ENCODE data around the gene ADISSP.

- TF ChIP-seq SP1 (IDR thresholded peaks at IDR 0.05; ENCODE audit: low read depth, low read length) (no peak), EP300 (IDR thresholded peaks at IDR 0.05; ENCODE audit: borderline replicate concordance in 1 of 2, low read depth in 2 of 2, low read length in 2 of 2) (no peak), CTCF (IDR thresholded peaks at IDR 0.05; ENCODE audit: control extremely low read depth in 1 of 3, insufficient read depth in 1 of 3, low read depth in 1 of 3, low read length in 3 of 3) (no peak), POLR2A (IDR thresholded peaks at IDR 0.05; ENCODE audit: control extremely low read depth in 1 of 2, low read depth in 2 of 2, low read length in 2 of 2) (no peak), MAFK (IDR thresholded peaks at IDR 0.05; ENCODE audit: low read depth, low read length) (no peak), SUZ12 (IDR thresholded peaks at IDR 0.05; ENCODE audit: low read length) (no peak), RAD21 (IDR thresholded peaks at IDR 0.05 in 1 of 2, conservative IDR thresholded peaks at IDR 0.05 in 1 of 2; ENCODE audit: low read depth in 2 of 2, low read length in 2 of 2) (no peak), POLR2AphosphoS5 (IDR thresholded peaks at IDR 0.05; ENCODE audit: low read depth, low read length) (no peak)
Measured at GRCh38 chr20:3734111-3734843, 33.3 kb downstream of the ADISSP start.
